NB4 (cell line): ENCODE data around the gene KCTD19.

Experiments used
- MAX ChIP-seq: IDR thresholded peaks from 2 replicates; pipeline ENCODE4 v1.6.1; 2011; ENCODE audit warnings: low read depth, low read length
- MYC ChIP-seq: IDR thresholded peaks from 2 replicates; pipeline ENCODE4 v1.6.1; 2011; ENCODE audit warnings: low read depth, low read length
- POLR2A ChIP-seq: IDR thresholded peaks from 2 replicates; pipeline ENCODE4 v1.6.1; 2011; ENCODE audit warnings: mild to moderate bottlenecking; ENCODE audit not compliant: insufficient read length; ENCODE audit errors: extremely low read depth
- TF ChIP-seq, protein P1 (sequence below): IDR thresholded peaks from one replicate; pipeline ENCODE4 v1.5.1; 2012; ENCODE audit warnings: low read depth, low read length

DNA sequence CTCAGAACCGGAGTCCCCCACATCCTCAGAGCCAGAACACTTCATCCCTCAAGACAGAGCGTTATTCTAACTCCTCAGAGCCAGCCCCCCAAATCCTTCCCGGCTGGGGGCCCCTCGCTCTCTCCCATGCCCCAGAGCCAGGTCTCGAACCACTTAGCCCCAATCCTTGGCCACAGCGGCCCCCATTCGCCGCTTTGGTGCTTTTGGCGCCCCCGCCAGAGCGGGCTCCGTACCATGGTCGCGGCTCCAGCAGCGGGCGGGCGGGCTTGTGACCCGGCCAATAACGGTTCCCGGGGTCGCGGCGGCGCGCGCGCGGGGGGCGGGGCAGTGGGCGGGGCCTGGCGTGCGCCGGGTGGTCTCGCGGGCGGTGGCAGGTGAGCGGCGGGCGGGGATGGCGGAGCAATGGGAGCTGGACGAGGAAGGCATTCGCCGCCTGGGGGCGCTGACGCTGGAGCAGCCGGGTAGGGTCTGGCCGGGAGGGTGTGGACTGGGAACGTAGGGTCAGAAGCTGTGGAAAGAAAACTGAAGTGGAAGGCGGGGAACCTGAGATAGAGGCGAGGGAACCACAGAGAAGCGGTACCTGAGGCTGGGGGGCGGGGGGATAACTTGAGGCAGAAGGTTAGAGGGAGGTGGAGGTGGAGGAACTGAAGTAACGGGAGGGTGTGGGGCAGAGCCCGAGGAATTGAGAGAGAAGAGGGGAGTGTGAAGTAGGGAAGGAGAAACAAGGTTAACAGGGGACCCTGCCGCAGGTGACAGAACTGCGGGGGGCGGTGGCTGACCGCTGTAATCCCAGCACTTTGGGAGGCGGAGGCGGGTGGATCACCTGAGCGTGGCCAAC, at the start of gene KCTD19, which contains the start of gene LRRC36:
- TF ChIP-seq POLR2A, result no peak
- no peak for TF ChIP-seq MYC
- TF ChIP-seq, protein P1, sequence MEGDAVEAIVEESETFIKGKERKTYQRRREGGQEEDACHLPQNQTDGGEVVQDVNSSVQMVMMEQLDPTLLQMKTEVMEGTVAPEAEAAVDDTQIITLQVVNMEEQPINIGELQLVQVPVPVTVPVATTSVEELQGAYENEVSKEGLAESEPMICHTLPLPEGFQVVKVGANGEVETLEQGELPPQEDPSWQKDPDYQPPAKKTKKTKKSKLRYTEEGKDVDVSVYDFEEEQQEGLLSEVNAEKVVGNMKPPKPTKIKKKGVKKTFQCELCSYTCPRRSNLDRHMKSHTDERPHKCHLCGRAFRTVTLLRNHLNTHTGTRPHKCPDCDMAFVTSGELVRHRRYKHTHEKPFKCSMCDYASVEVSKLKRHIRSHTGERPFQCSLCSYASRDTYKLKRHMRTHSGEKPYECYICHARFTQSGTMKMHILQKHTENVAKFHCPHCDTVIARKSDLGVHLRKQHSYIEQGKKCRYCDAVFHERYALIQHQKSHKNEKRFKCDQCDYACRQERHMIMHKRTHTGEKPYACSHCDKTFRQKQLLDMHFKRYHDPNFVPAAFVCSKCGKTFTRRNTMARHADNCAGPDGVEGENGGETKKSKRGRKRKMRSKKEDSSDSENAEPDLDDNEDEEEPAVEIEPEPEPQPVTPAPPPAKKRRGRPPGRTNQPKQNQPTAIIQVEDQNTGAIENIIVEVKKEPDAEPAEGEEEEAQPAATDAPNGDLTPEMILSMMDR, result no peak
- no peak for TF ChIP-seq MAX
